B cell (primary cell): ENCODE data around the gene DDX39B. TPM values are rescaled to one million over a fixed set of nuclear protein-coding genes. Genes with fewer than 3 reads are reported as not detected.

Experiments
- ATAC-seq: fragments of 200-7000 bp; cut with Tn5 transposase; one replicate; pipeline ENCODE4 v1.10.0; 2021; ENCODE audit warnings: low read depth, mild to moderate bottlenecking, moderate number of reproducible peaks, moderate library complexity
- CTCF ChIA-PET: fragments of 350-600 bp; sonication (Branson Sonifier 250); formaldehyde crosslinking; loops from one replicate; lab custom pipeline; 2021; ENCODE audit warnings: antibody characterized with exemption, inconsistent platforms; lab: Charles Lee
- POLR2A ChIA-PET: fragments of 350-600 bp; sonication (Branson Sonifier 250); formaldehyde crosslinking; loops from one replicate; lab custom pipeline; 2021; ENCODE audit warnings: antibody characterized with exemption; lab: Charles Lee
- DNase-seq: peaks from one replicate; pipeline ENCODE4 v3.0.0; 2013
- H2AFZ ChIP-seq: 2 replicates; pipeline ENCODE4 v1.6.1; 2012; ENCODE audit warnings: mild to moderate bottlenecking, low read depth, low read length; ENCODE audit not compliant: insufficient read depth, poor library complexity, severe bottlenecking
- H3K27ac ChIP-seq, 2 donors: 1 replicate in 1 of 2; 2 replicates in 1 of 2; pipeline ENCODE4 v1.5.1; 2012 to 2013; ENCODE audit warnings: low read length in 2 of 2, mild to moderate bottlenecking in 2 of 2, moderate library complexity in 1 of 2
- H3K27me3 ChIP-seq, 4 experiments: fragments of 200-600 bp in 1 of 4; sonication (generic) in 1 of 4; replicated peaks in 1 of 4; 1 replicate in 2 of 4; 2 replicates in 2 of 4; pipeline versions ENCODE4 v1.6.1 to v1.7.0; 2013 to 2016; ENCODE audit warnings: low read length in 3 of 4, mild to moderate bottlenecking in 2 of 4, mixed read lengths in 1 of 4, moderate library complexity in 1 of 4; ENCODE audit not compliant: insufficient read depth in 4 of 4, control insufficient read depth in 3 of 4; ENCODE audit errors: control extremely low read depth in 1 of 4
- H3K36me3 ChIP-seq, 2 experiments: replicated peaks in 1 of 2; 1 replicate in 1 of 2; 2 replicates in 1 of 2; pipeline versions ENCODE4 v1.6.1 to v1.7.1; 2013; ENCODE audit warnings: low read length in 1 of 2; ENCODE audit not compliant: insufficient read depth in 2 of 2, control insufficient read depth in 1 of 2; ENCODE audit errors: control extremely low read depth in 1 of 2, extremely low read depth in 1 of 2
- H3K4me1 ChIP-seq, 2 donors: fragments of 200-600 bp in 1 of 2; sonication (generic) in 1 of 2; 1 replicate in 1 of 2; 2 replicates in 1 of 2; pipeline versions ENCODE4 v1.5.1 to v1.6.1; 2013 to 2017; ENCODE audit warnings: low read length in 2 of 2; ENCODE audit not compliant: control insufficient read depth in 2 of 2, insufficient read depth in 2 of 2
- H3K4me2 ChIP-seq: replicated peaks from 2 replicates; pipeline ENCODE3; 2012; ENCODE audit warnings: mild to moderate bottlenecking, low read depth, low read length; ENCODE audit not compliant: poor library complexity, severe bottlenecking
- H3K4me3 ChIP-seq, 5 experiments: fragments of 200-600 bp in 1 of 5; sonication (generic) in 1 of 5; 1 replicate in 3 of 5; 2 replicates in 2 of 5; pipeline versions ENCODE4 v1.5.1 to v1.7.0; 2011 to 2016; ENCODE audit warnings: low read length in 4 of 5, mild to moderate bottlenecking in 4 of 5, low read depth in 2 of 5, control low read depth in 1 of 5, moderate library complexity in 1 of 5; ENCODE audit not compliant: insufficient read depth in 1 of 5; ENCODE audit errors: control extremely low read depth in 1 of 5, extremely low read depth in 1 of 5
- H3K79me2 ChIP-seq: fragments of 200-600 bp; sonication (generic); one replicate; pipeline ENCODE4 v1.6.0; 2016; ENCODE audit warnings: low read length; ENCODE audit not compliant: control insufficient read depth, insufficient read depth
- H3K9ac ChIP-seq: fragments of 200-600 bp; sonication (generic); 2 replicates; pipeline ENCODE4 v1.6.1; 2017; ENCODE audit warnings: mild to moderate bottlenecking, low read length, moderate library complexity
- H3K9me3 ChIP-seq, 3 donors: one replicate each; pipeline versions ENCODE4 v1.6.1 to v1.7.1; 2013; ENCODE audit warnings: low read length in 2 of 3; ENCODE audit not compliant: control insufficient read depth in 2 of 3, insufficient read depth in 1 of 3; ENCODE audit errors: control extremely low read depth in 1 of 3
- H4K20me1 ChIP-seq: 2 replicates; pipeline ENCODE4 v1.6.0; 2012; ENCODE audit warnings: mild to moderate bottlenecking, low read length; ENCODE audit not compliant: insufficient read depth, control insufficient read depth, poor library complexity, severe bottlenecking
- H3K27ac Mint-ChIP-seq: one replicate; pipeline ENCODE4 v1.8.0; 2021; ENCODE audit warnings: mixed read lengths
- H3K27me3 Mint-ChIP-seq: one replicate; pipeline ENCODE4 v1.8.0; 2021; ENCODE audit warnings: mixed read lengths
- H3K4me1 Mint-ChIP-seq: one replicate; pipeline ENCODE4 v1.8.0; 2021; ENCODE audit warnings: mixed read lengths
- H3K4me3 Mint-ChIP-seq: one replicate; pipeline ENCODE4 v1.8.0; 2021; ENCODE audit warnings: mixed read lengths
- H3K9me3 Mint-ChIP-seq: one replicate; pipeline ENCODE4 v1.8.0; 2022; ENCODE audit warnings: mixed read lengths; ENCODE audit not compliant: insufficient read depth
- CTCF ChIP-seq: fragments of 200-600 bp; IDR thresholded peaks from one replicate; pipeline ENCODE4 v1.8.0; 2022; ENCODE audit warnings: antibody characterized with exemption, mild to moderate bottlenecking
- EZH2 ChIP-seq: IDR thresholded peaks from 2 replicates; pipeline ENCODE4 v1.6.1; 2012; ENCODE audit warnings: borderline replicate concordance, low read depth, mild to moderate bottlenecking, moderate library complexity, low read length; ENCODE audit not compliant: insufficient read depth, poor library complexity, severe bottlenecking
- WGBS: methylation state at CpG from one replicate; pipeline ENCODE4 v1.1.5; 2013; ENCODE audit warnings: missing lambda C conversion rate; ENCODE audit not compliant: insufficient coverage; 5-methylcytosine and 5-hydroxymethylcytosine counted together
- intact Hi-C: fragments of 100-400 bp; cut with micrococcal nuclease; formaldehyde crosslinking; loops from one replicate; pipeline ENCODE4 v1.10.0; 2022
- polyA plus RNA-seq: library from polyadenylated mRNA; depleted of rRNA; stranded (reverse); fragments of >200 nt; gene quantifications from 2 replicates; pipeline ENCODE4 v1.2.3, GENCODE V29; 2012
- total RNA-seq, 2 donors: library from RNA; stranded (reverse); fragments of 120-200 nt in 1 of 2; gene quantifications; 1 replicate in 1 of 2; 2 replicates in 1 of 2; pipeline versions ENCODE4 v1.2.3 to v1.2.4, GENCODE V29; 2013 to 2022

Gene DDX39B
- total and polyA plus RNA-seq, 2 donors (not counting 1 experiment from before 2014, with no cell fraction given), result 576 to 838 TPM

DNA sequence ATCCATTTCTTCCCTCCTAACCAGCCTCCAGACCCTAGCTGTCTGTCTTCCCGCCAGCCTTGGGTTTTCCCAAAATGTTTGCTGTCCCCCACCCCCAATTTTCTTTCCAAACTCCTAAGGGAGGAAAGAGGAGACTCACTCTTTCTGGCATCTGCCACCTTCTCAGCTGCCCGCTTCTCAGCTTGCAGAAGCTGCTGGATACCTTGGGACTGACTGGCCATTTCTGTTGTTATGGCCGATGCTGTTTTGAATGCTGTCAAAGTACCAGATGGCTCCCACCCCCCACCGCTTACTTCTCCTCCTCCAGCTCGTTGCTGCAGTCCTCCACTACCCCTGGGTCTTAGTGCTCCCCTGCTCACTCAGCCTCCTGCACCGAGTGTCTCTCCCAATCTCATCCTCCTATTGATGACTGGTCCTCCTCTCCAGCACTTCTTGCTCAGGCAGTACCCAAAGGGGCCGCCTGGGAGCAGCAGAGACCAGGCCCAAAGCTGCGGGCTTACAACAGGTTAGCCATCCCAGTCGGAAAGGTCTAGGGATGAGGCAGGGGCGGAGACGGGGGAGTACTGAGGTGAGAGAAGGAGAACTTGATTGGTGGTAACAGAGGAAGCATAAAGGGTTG, 4.6 kb upstream of the DDX39B start, which contains the start of gene ATP6V1G2:
Gene ATP6V1G2, minus strand, starts transcription at position 270 of the 619 bp plus-strand sequence. Its CDS starts 49 bp downstream, at position 221.
- ChIA-PET CTCF (interaction anchor here (0.7 to 29.4 kb wide), 12 partner anchors 17 to 406 kb away, joined by 3 to 2241 read pairs (median 4); partner anchors contain the start of genes C6orf47, GPANK1, LST1 and LTB), POLR2A (interaction anchor here (0.6 to 42.6 kb wide), 5 partner anchors 14 to 312 kb away, joined by 3 to 1450 read pairs (median 5); partner anchors contain the start of genes LST1, LTA, LTB and NCR3)
- TF ChIP-seq EZH2 (no peak), CTCF (peak; percentile 98)
- H3K27me3 ChIP-seq, result no peaks in the 10 kb centered on the region
- Mint-ChIP-seq H3K27me3 (no peaks in the 10 kb centered on the region), H3K9me3 (no peaks in the 10 kb centered on the region), H3K4me1 (peaks cover 44% of the 10 kb centered on the region), H3K4me3 (peak within 1 kb of the TSS; percentile 87), H3K27ac (peak within 1 kb of the TSS; percentile 88)
- H3K4me1 ChIP-seq, result peaks cover 26 to 46% of the 10 kb centered on the region in 2 donors
- DNase-seq (peak; percentile 87), ATAC-seq (peak; percentile 61)
- H2AFZ ChIP-seq, result peak within 1 kb of the TSS; percentile 61
- peak within 1 kb of the TSS; percentile 80 to 83 for H3K27ac ChIP-seq
- peaks cover 32% of the 10 kb centered on the region for H3K79me2 ChIP-seq
- H3K9me3 ChIP-seq, result peaks cover 0 to 3% (median 0%) of the 10 kb centered on the region in 3 donors
- peaks cover 0 to 3% of the 10 kb centered on the region in 2 experiments for H3K36me3 ChIP-seq
- intact Hi-C loops, result loop anchor here (2.0 kb wide), 3 partner anchors 14 to 608 kb away; partner anchors contain the start of genes EHMT2 and PPT2
- peak within 1 kb of the TSS; percentile 88 for H3K4me2 ChIP-seq
- no peaks in the 10 kb centered on the region for H4K20me1 ChIP-seq
- 10% methylated on average over 10 of the region's 11 CpGs for WGBS
- peak within 1 kb of the TSS; percentile 70 for H3K9ac ChIP-seq
- peak within 1 kb of the TSS; percentile 40 to 69 (median 56) for H3K4me3 ChIP-seq

GRCh38 chr6:31545291-31545690, 3.5 kb upstream of the DDX39B start:
- CTCF ChIA-PET, result interaction anchor here (1.3 to 29.4 kb wide), 2 partner anchors 45 to 50 kb away, joined by 4 to 2241 read pairs; partner anchors contain the start of genes LST1, LTB, NCR3 and TNF
- H3K36me3 ChIP-seq, result peaks cover 0 to 6% of the 10 kb centered on the region in 2 experiments
- Mint-ChIP-seq H3K4me1 (peaks cover 48% of the 10 kb centered on the region), H3K9me3 (no peaks in the 10 kb centered on the region), H3K27me3 (no peaks in the 10 kb centered on the region), H3K27ac (no peak overlapping the region), H3K4me3 (peak overlapping the region; percentile 23)
- no peak for ATAC-seq
- H3K27ac ChIP-seq, result no peak overlapping the region
- peaks cover 31 to 47% of the 10 kb centered on the region in 2 donors for H3K4me1 ChIP-seq
- TF ChIP-seq CTCF (no peak), EZH2 (no peak)
- H2AFZ ChIP-seq, result no peak overlapping the region
- WGBS, result 82% methylated on average over 7 of the region's 7 CpGs
- H3K79me2 ChIP-seq, result peaks cover 32% of the 10 kb centered on the region
- peaks cover 8% of the 10 kb centered on the region for H4K20me1 ChIP-seq
- intact Hi-C loops, result no loop called here
- no peak overlapping the region for H3K4me3 ChIP-seq
- DNase-seq, result no peak
- H3K27me3 ChIP-seq, result no peaks in the 10 kb centered on the region
- H3K9me3 ChIP-seq, result peaks cover 0 to 3% (median 0%) of the 10 kb centered on the region in 3 donors
- no peak overlapping the region for H3K9ac ChIP-seq
- POLR2A ChIA-PET, result interaction anchor here (42.6 kb wide), 1 partner anchor 40 kb away, joined by 1450 read pairs; the partner anchor contains the start of genes LST1, LTA, LTB and NCR3
- no peak overlapping the region for H3K4me2 ChIP-seq
